HS-5 (cell line): ENCODE data around the gene EIF2S3B.

ENCODE experiments used
- DNase-seq: peaks from one replicate; pipeline ENCODE4 v3.0.0-alpha.2; 2012; ENCODE audit warnings: low read depth

The EIF2S3B gene

GRCh38 chr12:10554756-10555481 lies 49.2 kb downstream of the EIF2S3B start:
- DNase-seq = no peak

DNA sequence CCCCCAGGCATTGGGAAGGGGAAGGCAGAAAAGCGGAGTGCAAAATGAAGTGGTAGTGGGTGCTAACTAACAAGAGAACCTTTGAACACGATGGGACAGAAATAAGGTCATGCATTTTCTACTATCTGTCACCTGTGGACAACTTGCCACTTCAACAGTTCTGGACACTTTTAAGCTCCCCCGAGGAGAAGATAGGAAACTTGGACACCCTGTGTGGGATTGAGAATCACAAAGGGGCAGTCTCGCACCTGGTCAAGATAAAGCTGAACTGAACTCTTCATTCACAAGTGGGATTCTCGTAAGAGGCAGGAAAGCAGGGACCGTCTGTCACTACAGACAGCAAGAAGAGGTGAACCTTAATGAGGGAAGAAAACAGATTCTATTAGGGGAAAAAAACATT lies 51.6 kb downstream of the EIF2S3B start:
- no peak for DNase-seq

DNA sequence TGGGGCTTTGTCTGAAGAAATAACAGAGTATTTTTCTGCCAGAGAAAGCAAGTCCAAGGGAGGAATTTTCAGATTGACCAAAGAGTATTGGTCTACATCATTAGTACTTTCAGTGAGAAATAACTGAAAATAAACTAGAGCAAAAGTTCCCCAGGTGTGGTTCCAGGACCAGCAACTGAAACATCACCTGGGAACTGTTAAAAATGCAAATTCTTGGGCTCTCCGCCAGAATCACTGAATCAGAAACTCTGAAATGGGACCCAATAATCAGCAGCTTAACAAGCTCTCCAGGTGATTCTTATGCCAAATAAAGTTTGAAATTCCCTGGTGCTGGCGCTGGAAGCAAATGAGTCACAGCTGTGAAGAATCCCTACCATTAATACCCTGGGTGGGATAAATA lies 52.1 kb downstream of the EIF2S3B start:
- no peak for DNase-seq
